Measurements from ENCODE around the gene KCNC3. TPM values are rescaled to one million over a fixed set of nuclear protein-coding genes. Genes with fewer than 3 reads are reported as not detected.

Gene KCNC3
- total and polyA plus RNA-seq, 2 of the 4 experiments (the other 2 are of a cell fraction): 0.07 TPM; not detected in 1

DNA sequence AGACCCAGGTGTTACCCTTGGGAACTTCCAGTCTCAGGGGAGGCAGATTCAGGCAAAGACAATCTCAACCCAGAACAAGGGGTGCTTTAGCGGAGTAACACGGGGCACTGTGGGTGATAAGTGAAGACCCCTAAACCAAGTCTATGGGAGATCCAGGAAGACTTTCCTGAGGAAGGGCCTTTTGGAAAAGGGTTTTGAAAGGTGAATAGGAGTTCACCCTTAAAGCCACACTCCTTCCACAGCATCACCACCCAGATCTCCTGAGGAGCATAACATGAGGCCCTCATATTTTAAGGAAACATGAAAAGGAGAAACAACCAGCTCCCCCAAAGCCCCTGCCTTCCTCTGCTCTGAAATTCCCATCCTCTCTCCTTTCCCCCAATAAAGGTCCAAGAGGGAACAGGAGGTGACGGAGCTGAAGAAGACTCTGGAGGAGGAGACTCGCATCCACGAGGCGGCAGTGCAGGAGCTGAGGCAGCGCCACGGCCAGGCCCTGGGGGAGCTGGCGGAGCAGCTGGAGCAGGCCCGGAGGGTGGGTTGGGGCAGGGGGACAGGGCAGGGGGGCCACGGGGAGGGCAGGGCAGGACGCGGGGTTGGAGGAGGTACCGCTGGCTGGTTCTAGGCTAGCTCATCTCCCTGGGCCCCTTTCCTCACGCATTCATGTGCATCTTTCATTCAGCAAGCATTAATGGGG is 52.7 kb downstream of the KCNC3 start:
- no peak for TF ChIP-seq BHLHE40 (IDR thresholded peaks at IDR 0.05; ENCODE audit: low read depth, low read length)
- no peak for TF ChIP-seq RFX5 (IDR thresholded peaks at IDR 0.05; ENCODE audit: low read depth, low read length)
- no peak for TF ChIP-seq FOS (IDR thresholded peaks at IDR 0.05; ENCODE audit: low read depth, low read length)
- no peak for TF ChIP-seq USF2 (IDR thresholded peaks at IDR 0.05; ENCODE audit: low read depth, low read length)
- no peak for TF ChIP-seq CEBPB (IDR thresholded peaks at IDR 0.05; ENCODE audit: low read depth, low read length)
- no peak for TF ChIP-seq MAZ (IDR thresholded peaks at IDR 0.05; ENCODE audit: borderline replicate concordance, low read depth, low read length)
- no peak for TF ChIP-seq RCOR1 (IDR thresholded peaks at IDR 0.05; ENCODE audit: insufficient replicate concordance, low read length)
- no peak for TF ChIP-seq CHD1 (IDR thresholded peaks at IDR 0.05; ENCODE audit: low read depth, low read length)
- TF ChIP-seq RAD21 (IDR thresholded peaks at IDR 0.05; ENCODE audit: low read length): no peak
- TF ChIP-seq CTCF (conservative IDR thresholded peaks at IDR 0.05; ENCODE audit: low read depth, low read length): no peak
- no peak for TF ChIP-seq POLR2A (IDR thresholded peaks at IDR 0.05; ENCODE audit: low read depth, low read length)
- CTCF ChIA-PET: no interaction called here
- peaks cover 14% of the 10 kb centered on the region for H3K9me3 ChIP-seq (ENCODE audit: control insufficient read depth, insufficient read depth, low read length)
- no peaks in the 10 kb centered on the region for H4K20me1 ChIP-seq (ENCODE audit: insufficient read depth, low read length)
- dilution Hi-C loops (cut with HindIII; ENCODE audit: low sequenced_read_pairs, unreplicated experiment): no loop called here
- H3K27ac ChIP-seq (ENCODE audit: insufficient read depth, low read length): no peak overlapping the region
- H3K14ac ChIP-seq (replicated peaks; ENCODE audit: low read depth, low read length): no peak overlapping the region
- H4K8ac ChIP-seq (ENCODE audit: low read depth in 2 of 2, low read length in 2 of 2): no peak overlapping the region
- no peak overlapping the region for H2BK120ac ChIP-seq (ENCODE audit: low read depth, low read length)
- no peak overlapping the region for H3K4me2 ChIP-seq (ENCODE audit: low read depth, low read length)
- DNase-seq (no peak), ATAC-seq (ENCODE audit: low read depth) (no peak)
- H2BK20ac ChIP-seq (ENCODE audit: low read depth, low read length): no peak overlapping the region
- no peak overlapping the region for H2BK15ac ChIP-seq (ENCODE audit: low read depth, low read length)
- no peak overlapping the region for H3K18ac ChIP-seq (ENCODE audit: low read depth, low read length)
- no peak overlapping the region for H4K91ac ChIP-seq (ENCODE audit: insufficient read depth, low read depth, low read length)
- in situ Hi-C loops (cut with MboI; ENCODE audit: low sequenced_read_pairs): no loop called here
- intact Hi-C loops (cut with micrococcal nuclease): no loop called here
- H3K9ac ChIP-seq (ENCODE audit: low read depth, low read length): no peak overlapping the region
- no peak overlapping the region for H2AK9ac ChIP-seq (replicated peaks; ENCODE audit: low read depth, low read length, poor library complexity)
- no peak overlapping the region for H3K56ac ChIP-seq (ENCODE audit: extremely low read depth, insufficient read depth, low read length)
- no peaks in the 10 kb centered on the region for H3K36me3 ChIP-seq (ENCODE audit: control insufficient read depth, insufficient read depth, low read length)
- H2BK5ac ChIP-seq (ENCODE audit: low read depth, low read length, poor library complexity, severe bottlenecking): no peak overlapping the region
- H2AK5ac ChIP-seq (ENCODE audit: low read depth, low read length): no peak overlapping the region
- no peak overlapping the region for H3K23ac ChIP-seq (ENCODE audit: low read depth, low read length)
- POLR2A ChIA-PET (ENCODE audit: unreplicated experiment): no interaction called here
- no peak overlapping the region for H3K4me3 ChIP-seq (ENCODE audit: insufficient read depth, low read depth, low read length)
- H3K9me1 ChIP-seq (ENCODE audit: insufficient read depth, low read length): no peaks in the 10 kb centered on the region
- no peak overlapping the region for H4K5ac ChIP-seq (ENCODE audit: low read depth, low read length)
- no peaks in the 10 kb centered on the region for H3K27me3 ChIP-seq (ENCODE audit: control insufficient read depth, insufficient read depth, low read length)
- WGBS, 2 experiments (ENCODE audit: extremely low coverage in 2 of 2, insufficient read length in 1 of 2): no CpG with 5 or more reads among the region's 15 CpGs
- no peaks in the 10 kb centered on the region for H3K79me1 ChIP-seq (ENCODE audit: low read depth in 1 of 2, low read length in 2 of 2)
- H2AFZ ChIP-seq (replicated peaks; ENCODE audit: low read length, poor library complexity): no peak overlapping the region
- no TSS peak for BruUV-seq (replicated peaks)
- no peak overlapping the region for H3K4ac ChIP-seq (ENCODE audit: low read depth, low read length)
- H3K4me1 ChIP-seq (ENCODE audit: control insufficient read depth, insufficient read depth, low read length): no peaks in the 10 kb centered on the region

Data from IMR-90 (cell line).